Gastrocnemius medialis (tissue), 4 donors: Measurements from ENCODE around the gene COPS9. TPM values are rescaled to one million over a fixed set of nuclear protein-coding genes. Genes with fewer than 3 reads are reported as not detected.
A peak's percentile ranks its signal among the peaks of the same experiment; 100 is the strongest.

Experiments
- ATAC-seq, 2 donors: fragments of 150-250 bp; one replicate each; pipeline ENCODE4 v1.9.1; 2016
- DNase-seq, 2 donors: peaks; one replicate each; pipeline ENCODE4 v3.0.0-alpha.2; 2019
- H3K27ac ChIP-seq, 4 donors: fragments of 200-600 bp; sonication (generic); 1 replicate in 1 of 4; 2 replicates in 3 of 4; pipeline ENCODE4 v1.5.1; 2016 to 2018; ENCODE audit warnings: mild to moderate bottlenecking in 2 of 4, moderate library complexity in 1 of 4
- H3K27me3 ChIP-seq, 3 donors: fragments of 200-600 bp; sonication (generic) in 2 of 3; 1 replicate in 1 of 3; 2 replicates in 2 of 3; pipeline versions ENCODE4 v1.5.1 to v1.6.0; 2016 to 2019; ENCODE audit warnings: mild to moderate bottlenecking in 1 of 3, moderate library complexity in 1 of 3
- H3K36me3 ChIP-seq, 2 donors: fragments of 200-600 bp; sonication (generic) in 1 of 2; one replicate each; pipeline ENCODE4 v1.5.1; 2017 to 2018
- H3K4me1 ChIP-seq, 2 donors: fragments of 200-600 bp; sonication (generic) in 1 of 2; one replicate each; pipeline ENCODE4 v1.5.1; 2016 to 2017; ENCODE audit warnings: mild to moderate bottlenecking in 2 of 2
- H3K4me3 ChIP-seq, 4 donors: fragments of 200-600 bp; sonication (generic) in 3 of 4; 1 replicate in 1 of 4; 2 replicates in 3 of 4; pipeline ENCODE4 v1.5.1; 2016 to 2019; ENCODE audit warnings: mild to moderate bottlenecking in 2 of 4
- H3K9me3 ChIP-seq, 3 donors: fragments of 200-600 bp; sonication (generic) in 2 of 3; 1 replicate in 1 of 3; 2 replicates in 2 of 3; pipeline ENCODE4 v1.5.1; 2016 to 2019
- POLR2A ChIP-seq, 2 donors: fragments of 450-650 bp; IDR thresholded peaks; one replicate each; pipeline ENCODE4 v1.6.1; 2017; ENCODE audit warnings: antibody characterized with exemption in 2 of 2, mild to moderate bottlenecking in 2 of 2, moderate library complexity in 2 of 2
- in situ Hi-C, 4 donors: fragments of 200-750 bp; cut with MboI; loops; one replicate each; pipeline versions ENCODE4 v1.15.0 to v1.8.0; 2017; ENCODE audit warnings: low sequenced_read_pairs in 4 of 4
- intact Hi-C: fragments of 100-400 bp; cut with DNase I; formaldehyde crosslinking; loops from one replicate; pipeline ENCODE4 v1.15.1; 2023; ENCODE audit warnings: low total_unique reads
- total RNA-seq, 4 donors: library from RNA; depleted of rRNA; stranded (reverse); fragments of >200 nt; gene quantifications; one replicate each; pipeline versions ENCODE4 v1.1.0 to v1.2.3, GENCODE V29; 2016
- TF ChIP-seq, protein P1 (sequence below), 5 experiments: fragments of 450-650 bp in 3 of 5; fragments of 200-600 bp in 2 of 5; sonication (generic) in 2 of 5; IDR thresholded peaks in 4 of 5; conservative IDR thresholded peaks in 1 of 5; 1 replicate in 4 of 5; 2 replicates in 1 of 5; pipeline ENCODE4 v1.5.1; 2016 to 2019; ENCODE audit warnings: antibody characterized with exemption in 5 of 5, mild to moderate bottlenecking in 3 of 5, moderate library complexity in 3 of 5

COPS9 gene
- 100 to 1,000 TPM; 163 to 219 (median 193) TPM for total RNA-seq

DNA sequence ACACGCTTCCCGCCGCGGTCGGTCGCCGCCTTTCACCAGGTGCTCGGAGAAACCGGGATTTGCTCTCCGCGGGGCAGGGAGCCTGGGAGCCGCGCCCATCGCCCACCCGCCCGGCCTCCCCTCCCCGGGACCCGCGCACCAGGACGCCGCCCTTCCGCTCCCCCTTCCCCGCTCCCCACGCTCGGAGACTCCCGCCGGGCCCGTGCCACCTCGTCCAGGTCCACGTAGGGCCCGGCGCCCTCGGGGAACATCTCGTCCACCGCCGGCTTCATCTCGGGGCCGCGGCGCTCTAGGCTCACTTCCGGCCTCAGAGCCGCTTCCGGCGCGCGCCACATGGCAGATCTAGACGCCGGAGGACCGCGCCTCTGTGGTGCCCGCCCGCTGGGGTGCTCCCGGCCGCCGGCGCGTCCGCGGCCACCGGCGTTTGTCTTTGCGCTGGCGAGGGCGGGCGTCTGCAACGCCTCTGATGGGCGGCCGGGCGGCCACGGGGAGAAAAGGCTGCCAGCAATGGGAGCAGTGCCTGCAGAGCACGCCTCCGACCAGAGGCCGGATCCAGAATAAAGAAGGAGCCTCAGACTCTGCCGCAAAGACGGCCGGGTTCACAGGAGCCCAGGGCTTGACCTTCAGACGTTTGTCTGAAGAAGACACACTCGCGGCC, at the start of gene COPS9:
TSS of gene COPS9 (minus strand) at position 293 of the 658 bp plus-strand sequence. CDS start at position 272, 21 bp downstream.
- Histone ChIP-seq H3K27ac (peak within 1 kb of the TSS; percentile 71 to 89 (median 82)), H3K36me3 (peaks cover 0 to 18% of the 10 kb centered on the region in 2 donors)
- in situ Hi-C loops = loop anchor here in 1 of 4 donors (25.0 kb wide), 1 partner anchor 1099 kb away; no protein-coding TSS in a partner anchor

DNA sequence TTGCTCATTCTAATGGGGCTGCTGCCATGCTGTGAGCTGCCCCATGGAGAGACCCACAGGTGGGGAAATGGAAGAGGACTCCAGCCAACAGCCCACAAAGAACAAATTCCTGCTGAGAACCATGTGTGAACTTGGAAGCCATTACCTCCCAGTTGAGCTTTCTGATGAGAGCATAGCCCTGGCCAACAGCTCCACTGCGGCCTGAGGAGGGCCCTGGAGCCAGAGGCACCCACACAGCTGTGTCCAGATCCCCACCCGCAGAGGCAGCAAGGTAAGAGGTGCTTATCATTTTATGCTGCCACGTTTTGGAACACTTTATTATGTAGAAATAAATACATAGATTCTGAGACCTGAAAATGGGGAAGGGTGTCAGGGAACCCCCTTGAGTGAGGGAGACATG, 48.6 kb upstream of the COPS9 start:
- ATAC-seq (no peak), DNase-seq (no peak)
- no peaks in the 10 kb centered on the region for H3K9me3 ChIP-seq
- H3K36me3 ChIP-seq = no peaks in the 10 kb centered on the region
- intact Hi-C loops (no loop called here), in situ Hi-C loops (no loop called here)
- H3K4me3 ChIP-seq = no peak overlapping the region
- no peaks in the 10 kb centered on the region for H3K4me1 ChIP-seq
- no peak overlapping the region for H3K27ac ChIP-seq
- H3K27me3 ChIP-seq = no peaks in the 10 kb centered on the region
- TF ChIP-seq, protein P1, sequence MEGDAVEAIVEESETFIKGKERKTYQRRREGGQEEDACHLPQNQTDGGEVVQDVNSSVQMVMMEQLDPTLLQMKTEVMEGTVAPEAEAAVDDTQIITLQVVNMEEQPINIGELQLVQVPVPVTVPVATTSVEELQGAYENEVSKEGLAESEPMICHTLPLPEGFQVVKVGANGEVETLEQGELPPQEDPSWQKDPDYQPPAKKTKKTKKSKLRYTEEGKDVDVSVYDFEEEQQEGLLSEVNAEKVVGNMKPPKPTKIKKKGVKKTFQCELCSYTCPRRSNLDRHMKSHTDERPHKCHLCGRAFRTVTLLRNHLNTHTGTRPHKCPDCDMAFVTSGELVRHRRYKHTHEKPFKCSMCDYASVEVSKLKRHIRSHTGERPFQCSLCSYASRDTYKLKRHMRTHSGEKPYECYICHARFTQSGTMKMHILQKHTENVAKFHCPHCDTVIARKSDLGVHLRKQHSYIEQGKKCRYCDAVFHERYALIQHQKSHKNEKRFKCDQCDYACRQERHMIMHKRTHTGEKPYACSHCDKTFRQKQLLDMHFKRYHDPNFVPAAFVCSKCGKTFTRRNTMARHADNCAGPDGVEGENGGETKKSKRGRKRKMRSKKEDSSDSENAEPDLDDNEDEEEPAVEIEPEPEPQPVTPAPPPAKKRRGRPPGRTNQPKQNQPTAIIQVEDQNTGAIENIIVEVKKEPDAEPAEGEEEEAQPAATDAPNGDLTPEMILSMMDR (IDR thresholded peaks at IDR 0.05 in 4 of 5, conservative IDR thresholded peaks at IDR 0.05 in 1 of 5) = no peak
- no peak for TF ChIP-seq POLR2A (IDR thresholded peaks at IDR 0.05)

More for the DNA sequence above, at the start of gene COPS9:
- ATAC-seq (peak; percentile 84 to 93), DNase-seq (peak; percentile 73 to 81)
- H3K27me3 ChIP-seq = no peaks in the 10 kb centered on the region
- intact Hi-C loops = loop anchor here (1.0 to 10.0 kb wide), 2 partner anchors 111 to 299 kb away; partner anchors contain the start of genes GPC1 and NDUFA10
- H3K9me3 ChIP-seq = no peaks in the 10 kb centered on the region
- H3K4me1 ChIP-seq = peaks cover 23 to 26% of the 10 kb centered on the region in 2 donors
- H3K4me3 ChIP-seq = peak within 1 kb of the TSS; percentile 75 to 97 (median 90)
- TF ChIP-seq, protein P1 (IDR thresholded peaks at IDR 0.05 in 4 of 5, conservative IDR thresholded peaks at IDR 0.05 in 1 of 5) = peak in 1 of 5 experiments; percentile 6
- TF ChIP-seq POLR2A (IDR thresholded peaks at IDR 0.05) = peak; percentile 52 to 72

DNA sequence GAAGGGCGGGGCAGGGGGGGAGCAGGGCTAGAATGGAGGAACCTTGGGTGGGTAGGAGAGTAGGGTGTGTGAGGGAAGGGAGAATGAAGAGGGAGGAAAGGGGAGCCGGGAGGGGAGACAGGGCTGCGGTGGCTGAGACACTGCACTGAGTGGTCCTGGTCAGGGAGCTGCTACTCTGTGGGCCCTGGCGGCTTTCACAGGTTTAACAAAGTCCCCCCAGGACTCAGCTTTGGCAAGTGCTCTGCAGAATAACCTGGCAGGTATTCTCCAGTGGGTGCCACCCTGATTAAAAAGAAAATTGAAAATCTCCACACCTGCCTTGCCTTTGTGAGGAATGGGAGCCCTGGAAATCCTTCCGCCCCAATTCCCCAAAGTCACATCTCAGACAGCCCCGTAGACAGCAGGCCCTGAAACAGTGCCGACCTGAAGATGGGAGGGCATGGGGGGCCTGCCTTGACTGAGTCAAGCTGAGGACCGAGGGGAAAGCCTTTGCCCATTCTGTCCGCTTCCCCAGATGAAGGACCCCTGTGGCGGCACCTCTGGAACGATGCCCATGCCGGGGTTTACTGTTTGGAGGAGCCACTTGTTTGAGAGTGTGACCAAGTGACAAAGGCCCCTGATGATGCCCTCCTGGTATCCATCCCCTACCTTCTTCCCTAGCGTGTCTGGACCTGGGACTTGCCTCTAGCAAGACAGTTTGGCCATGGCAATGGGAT, 47.9 kb upstream of the COPS9 start:
- H3K4me1 ChIP-seq = no peaks in the 10 kb centered on the region
- H3K27ac ChIP-seq = no peak overlapping the region
- no peak for ATAC-seq
- intact Hi-C loops (no loop called here), in situ Hi-C loops (no loop called here)
- TF ChIP-seq, protein P1 (IDR thresholded peaks at IDR 0.05 in 4 of 5, conservative IDR thresholded peaks at IDR 0.05 in 1 of 5) = no peak
- no peak for TF ChIP-seq POLR2A (IDR thresholded peaks at IDR 0.05)
- H3K4me3 ChIP-seq = no peak overlapping the region
- H3K27me3 ChIP-seq = no peaks in the 10 kb centered on the region
- no peaks in the 10 kb centered on the region for H3K36me3 ChIP-seq
- H3K9me3 ChIP-seq = no peaks in the 10 kb centered on the region
- no peak for DNase-seq

DNA sequence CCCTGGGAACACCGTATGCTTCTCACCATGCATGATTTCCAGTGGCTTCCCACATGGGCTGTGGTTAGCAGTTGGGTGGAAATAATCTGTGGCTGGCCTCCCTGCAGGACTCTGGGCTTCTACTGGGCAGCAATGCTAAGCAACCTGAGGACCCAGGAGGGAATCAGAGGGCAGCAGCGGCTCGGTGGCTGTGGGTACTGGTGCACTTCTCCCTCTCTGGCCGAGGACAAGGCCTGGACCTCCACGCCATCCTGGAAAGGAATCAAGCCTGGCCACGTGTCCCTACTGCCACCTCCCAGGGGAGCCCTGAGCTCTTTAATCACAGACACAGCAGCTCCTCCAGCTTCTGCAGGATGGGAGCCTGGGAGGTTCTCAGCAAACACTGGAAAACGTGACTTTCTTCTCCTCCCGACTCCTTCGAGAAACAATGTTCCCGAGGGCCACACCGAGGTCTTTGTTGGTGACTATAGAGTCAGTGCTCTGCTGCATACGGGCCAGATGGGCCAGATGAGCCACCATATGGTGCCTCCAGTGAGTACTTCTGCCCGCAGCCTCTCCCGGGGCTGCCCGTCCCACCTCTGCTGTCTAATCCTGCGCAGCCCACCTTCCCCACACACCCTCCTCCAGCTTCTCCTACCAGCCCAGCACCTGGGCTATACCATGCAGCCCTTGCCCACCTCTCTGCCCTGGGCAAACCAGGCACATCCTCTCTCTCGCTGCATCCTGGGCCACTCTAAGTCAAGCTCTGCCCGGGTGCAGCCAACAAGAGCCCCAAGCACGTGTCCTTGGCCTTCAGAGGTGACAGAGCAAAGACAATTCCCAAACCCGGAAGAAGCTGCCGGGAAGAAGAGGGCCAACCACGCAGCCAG, 47.1 kb upstream of the COPS9 start:
- Histone ChIP-seq H3K9me3 (no peaks in the 10 kb centered on the region), H3K4me3 (no peak overlapping the region), H3K27ac (no peak overlapping the region), H3K4me1 (no peaks in the 10 kb centered on the region), H3K36me3 (no peaks in the 10 kb centered on the region), H3K27me3 (no peaks in the 10 kb centered on the region)
- intact Hi-C loops (no loop called here), in situ Hi-C loops (no loop called here)
- ATAC-seq (no peak), DNase-seq (no peak)
- TF ChIP-seq, protein P1 (IDR thresholded peaks at IDR 0.05 in 4 of 5, conservative IDR thresholded peaks at IDR 0.05 in 1 of 5) = no peak
- TF ChIP-seq POLR2A (IDR thresholded peaks at IDR 0.05) = no peak
